GM21737 (cell line): Measurements from ENCODE around the gene IFIT3.

ENCODE experiments used
- ATAC-seq: cut with Tn5 transposase; IDR thresholded peaks from one replicate; pipeline ENCODE4 v1.9.1; 2021; ENCODE audit warnings: mild to moderate bottlenecking, moderate library complexity; ENCODE audit not compliant: unreplicated experiment

IFIT3 gene

DNA sequence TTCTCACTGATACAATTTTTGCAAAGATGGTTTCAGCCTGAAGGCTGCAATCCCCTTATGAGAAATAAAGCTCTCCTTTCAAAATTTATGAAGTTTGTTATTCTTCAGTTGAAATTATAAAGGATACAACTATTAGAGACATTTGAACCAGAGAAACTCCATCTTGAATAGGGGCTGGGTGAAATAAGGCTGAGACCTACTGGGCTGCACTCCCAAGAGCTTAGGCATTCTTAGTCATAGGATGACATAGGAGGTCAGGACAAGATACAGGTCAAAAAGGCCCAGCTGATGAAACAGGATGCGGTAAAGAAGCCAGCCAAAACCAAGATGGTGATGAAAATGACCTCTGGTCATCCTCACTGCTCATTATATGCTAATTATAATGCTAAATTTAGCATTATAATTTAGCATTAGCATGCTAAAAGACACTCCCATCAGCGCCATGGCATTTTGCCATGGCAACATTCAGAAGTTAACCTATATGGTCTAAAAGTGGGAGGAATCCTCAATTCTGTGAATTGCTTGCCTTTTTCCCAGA is 27.7 kb downstream of the IFIT3 start:
- no peak for ATAC-seq

DNA sequence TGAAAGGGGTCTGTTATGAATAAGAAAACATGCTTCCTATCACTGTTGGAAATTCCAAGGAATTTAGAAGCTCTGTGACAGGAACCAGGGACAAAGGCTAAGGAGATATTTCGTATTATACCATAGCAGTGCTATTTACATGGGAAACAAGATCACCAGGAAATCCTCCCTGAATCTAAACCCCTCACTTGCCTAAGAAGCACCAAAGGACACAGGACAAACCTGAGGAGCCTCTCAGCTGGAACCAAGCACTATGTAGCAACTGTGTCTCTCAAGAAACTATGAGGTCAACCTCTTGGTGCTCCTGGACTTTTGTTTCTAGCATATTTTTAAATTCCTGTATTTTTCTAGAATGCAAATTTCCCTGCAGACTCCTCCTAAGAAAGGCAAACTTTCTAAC is 29.3 kb downstream of the IFIT3 start:
- no peak for ATAC-seq

DNA sequence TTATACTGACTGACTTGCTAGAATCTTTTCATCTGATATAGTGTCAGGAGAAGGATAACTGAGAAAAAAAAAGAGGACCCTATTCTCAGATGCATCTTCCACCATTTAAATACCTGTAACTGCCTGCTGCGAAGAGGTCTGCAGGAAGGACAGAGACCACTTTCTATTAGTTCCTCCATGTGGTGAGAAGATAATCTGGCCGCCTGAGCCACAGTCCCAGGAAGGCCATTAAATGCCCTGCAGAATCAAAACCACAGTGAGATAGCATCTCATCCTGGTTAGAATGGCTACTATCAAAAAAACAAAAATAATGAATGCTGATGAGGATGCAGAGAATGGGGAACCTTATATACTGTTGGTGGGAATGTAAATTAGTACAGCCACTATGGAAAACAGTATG is 30.2 kb downstream of the IFIT3 start:
- no peak for ATAC-seq

DNA sequence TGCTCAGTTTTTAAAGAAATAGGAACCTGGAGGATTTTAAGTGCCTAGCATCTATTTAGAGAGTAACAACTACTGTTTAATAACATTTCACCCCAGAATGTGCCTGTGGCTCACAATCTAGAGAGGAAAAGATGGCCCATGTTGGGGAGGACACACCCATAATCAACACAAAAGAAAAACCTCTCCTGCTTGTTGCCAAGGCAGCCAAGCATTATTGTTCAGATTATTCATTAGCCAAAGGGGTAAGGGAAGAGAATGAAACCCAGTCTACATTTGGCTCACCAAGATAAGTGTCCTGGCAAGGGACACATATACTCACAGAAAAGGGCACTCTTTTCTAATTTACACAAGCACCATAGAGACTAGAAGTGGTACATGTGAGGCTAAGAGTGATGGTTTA is 32.4 kb downstream of the IFIT3 start:
- ATAC-seq: no peak

DNA sequence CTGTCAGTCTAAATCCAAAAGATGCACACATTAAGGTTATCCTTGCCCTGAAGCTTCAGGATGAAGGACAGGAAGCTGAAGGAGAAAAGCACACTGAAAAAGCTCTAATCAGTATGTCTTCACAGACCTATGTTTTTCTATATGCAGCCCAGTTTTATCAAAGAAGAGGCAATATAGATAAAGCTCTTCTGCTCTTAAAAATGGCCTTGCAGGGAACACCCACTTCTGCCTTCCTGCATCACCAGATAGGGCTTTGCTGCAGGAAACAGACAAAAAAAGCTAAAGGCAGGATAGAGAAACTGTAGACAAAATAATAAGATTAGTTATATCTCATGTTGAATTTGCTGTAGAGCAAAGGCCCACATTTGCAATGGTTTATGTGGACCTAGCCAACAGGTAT is 35.1 kb downstream of the IFIT3 start:
- ATAC-seq: no peak

DNA sequence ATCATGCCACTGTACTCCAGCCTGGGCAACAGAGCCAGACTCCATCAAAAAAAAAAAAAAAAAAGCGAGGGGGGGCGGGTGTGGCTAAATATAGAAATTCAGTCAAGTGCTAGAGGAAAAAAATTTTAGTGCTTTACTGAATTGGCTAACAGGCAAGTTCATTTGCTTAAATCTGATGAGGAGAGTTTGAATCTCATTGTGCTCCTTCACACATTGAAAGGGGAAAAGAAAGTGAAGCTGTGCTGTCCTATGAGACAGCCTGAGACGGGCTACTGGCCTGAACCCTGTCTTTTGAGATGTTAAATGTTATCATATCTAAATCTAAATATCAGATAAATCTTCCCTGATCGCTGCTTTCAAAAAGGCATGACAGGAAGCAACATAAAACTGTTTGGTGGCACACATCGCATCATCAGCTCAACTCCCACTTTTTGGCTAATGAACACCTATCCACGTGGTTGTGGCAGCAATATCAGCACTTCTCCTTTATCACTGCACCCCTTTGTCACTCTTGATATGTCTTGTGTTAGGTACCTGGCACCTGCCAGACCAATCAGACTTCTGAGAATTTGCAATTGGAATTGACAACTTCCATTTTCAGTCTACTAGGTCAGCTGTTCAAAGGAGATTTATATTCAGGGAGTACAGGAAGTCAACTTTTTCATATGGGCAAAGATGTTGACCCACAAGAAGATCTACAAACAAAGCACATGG is 36.1 kb downstream of the IFIT3 start:
- no peak for ATAC-seq

DNA sequence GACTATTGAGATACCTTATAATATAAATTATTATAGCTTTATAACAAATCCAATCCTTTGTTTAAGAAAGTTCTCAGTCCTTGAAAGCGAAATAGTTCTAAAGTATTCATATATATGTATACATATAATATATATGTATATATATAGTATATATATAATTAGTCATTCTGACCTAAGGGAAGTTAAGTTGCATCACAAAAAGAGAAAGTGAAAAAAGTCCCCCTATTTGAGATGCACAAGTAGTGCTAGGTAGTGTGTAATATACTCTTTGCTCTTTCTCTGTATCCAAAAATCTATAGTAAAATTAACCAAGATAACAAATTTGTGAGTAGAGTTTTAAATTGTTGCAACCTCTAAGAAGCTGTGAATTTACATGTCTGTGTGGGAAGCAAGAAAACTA is 36.7 kb downstream of the IFIT3 start:
- ATAC-seq: no peak

DNA sequence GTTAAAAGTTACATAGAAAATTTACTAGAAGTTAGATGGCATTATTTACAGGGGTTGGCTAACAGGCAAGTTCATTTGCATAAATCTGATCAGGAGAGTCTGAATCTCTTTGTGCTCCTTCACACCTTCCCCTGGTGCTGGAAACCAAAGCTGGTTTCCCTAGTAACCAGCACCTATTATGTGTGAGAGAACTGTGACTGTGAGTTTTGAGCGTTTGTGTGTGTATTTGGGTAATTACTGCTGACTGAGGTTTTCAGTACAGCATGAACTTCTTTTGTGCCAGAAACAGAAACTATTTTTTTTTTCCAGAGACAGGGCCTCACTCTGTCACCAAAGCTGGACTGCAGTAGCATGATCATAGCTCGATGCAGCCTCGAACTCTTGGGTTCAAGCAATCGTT is 39.7 kb downstream of the IFIT3 start:
- ATAC-seq: peak; percentile 55

DNA sequence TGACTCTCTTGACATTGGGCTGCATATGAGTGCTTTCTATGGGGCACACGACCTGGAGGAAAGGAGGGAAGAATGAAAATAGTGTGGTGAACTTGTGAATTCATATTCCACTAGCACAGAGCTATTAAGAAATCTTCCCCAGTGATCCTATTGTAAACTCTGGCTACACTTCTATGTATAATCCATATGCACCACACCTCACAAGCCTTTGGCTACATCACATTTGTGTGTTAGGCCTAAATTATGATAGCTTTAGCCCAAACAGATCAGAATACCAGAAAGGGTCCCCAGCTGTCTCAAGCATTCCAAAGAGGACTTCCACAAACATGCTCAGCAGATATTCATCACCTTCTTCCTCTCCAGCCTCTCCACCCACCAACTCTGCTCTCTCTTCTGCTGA is 40.3 kb downstream of the IFIT3 start:
- ATAC-seq: no peak

DNA sequence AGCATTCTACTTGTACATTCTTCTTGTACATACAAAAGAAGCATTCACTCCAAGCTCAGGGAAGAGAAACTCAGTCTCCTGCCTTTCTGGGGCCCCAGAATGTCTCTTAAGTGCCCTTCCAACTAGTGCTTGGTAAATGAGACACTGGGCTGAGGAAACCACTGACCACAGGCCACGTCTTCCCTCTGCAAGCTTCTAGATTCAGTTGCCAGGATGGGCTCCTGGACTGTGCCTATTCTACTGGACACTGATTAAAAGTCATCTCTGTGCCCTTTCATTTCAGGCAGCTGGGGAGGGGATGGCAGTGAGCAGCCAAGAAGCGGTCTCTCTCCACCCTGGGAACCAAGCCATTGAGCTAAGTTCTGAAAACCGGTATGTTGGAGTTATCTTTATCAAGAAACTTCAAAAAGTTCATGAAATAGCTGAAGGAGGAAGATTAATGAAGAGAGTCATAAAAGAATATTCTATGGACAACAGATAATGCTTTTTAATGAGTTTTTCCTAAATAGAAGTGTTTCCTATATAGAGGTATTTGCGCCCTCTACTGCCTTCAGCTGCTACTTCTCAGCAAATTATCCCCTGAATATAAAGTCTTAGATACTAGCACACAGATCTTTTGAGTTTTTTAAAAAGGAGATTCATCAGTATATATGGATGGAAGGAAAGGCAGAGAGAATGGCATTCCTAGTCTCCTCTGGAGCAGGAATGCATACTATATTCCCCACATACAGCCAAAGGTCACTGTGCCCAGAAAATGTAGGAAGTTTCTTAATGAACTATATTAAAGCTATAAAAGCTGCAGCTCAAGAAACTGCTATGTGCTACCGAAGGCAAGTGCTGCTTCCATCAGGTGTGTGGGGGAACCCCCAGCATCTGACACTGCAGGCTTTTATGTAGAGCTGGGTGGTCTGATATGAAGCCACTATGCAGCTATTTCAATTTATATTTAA is 41.6 kb downstream of the IFIT3 start:
- ATAC-seq: no peak

DNA sequence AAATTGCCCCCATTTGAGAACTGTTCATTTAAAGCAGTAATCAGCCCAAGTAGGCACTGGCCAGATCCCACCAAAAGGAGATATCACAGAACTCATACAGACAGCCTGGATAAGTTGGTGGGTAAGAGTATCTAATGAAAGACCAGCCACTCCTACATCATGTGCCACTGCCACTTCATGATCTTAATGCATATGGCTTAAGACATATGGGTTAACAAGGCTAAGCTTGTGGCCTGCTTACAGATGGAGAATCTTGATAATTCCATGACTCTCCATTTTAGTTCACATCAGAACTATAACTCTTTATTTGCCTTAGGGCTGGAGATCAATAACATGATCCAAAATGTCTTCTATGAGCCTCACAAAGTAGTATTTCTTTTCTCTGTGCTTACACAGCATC is 43.3 kb downstream of the IFIT3 start:
- no peak for ATAC-seq

DNA sequence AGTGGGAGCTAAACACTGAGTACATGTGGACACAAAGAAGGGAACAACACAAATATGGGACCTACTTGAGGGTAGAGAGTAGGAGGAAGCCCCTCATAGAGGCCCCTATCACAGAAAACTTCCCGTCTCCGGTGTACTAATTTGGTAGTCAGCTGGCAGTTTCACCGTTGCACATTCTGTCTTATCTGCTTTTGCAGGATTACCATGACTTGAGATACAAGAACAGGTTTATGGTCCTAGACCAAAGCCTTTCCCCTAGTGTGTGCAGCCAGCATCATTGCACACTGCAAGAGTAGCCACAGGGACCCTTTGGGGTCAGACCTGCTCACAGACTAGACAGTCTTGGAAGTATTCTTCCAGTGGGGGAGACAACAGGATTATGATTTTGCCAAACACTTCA is 44.2 kb downstream of the IFIT3 start:
- no peak for ATAC-seq

DNA sequence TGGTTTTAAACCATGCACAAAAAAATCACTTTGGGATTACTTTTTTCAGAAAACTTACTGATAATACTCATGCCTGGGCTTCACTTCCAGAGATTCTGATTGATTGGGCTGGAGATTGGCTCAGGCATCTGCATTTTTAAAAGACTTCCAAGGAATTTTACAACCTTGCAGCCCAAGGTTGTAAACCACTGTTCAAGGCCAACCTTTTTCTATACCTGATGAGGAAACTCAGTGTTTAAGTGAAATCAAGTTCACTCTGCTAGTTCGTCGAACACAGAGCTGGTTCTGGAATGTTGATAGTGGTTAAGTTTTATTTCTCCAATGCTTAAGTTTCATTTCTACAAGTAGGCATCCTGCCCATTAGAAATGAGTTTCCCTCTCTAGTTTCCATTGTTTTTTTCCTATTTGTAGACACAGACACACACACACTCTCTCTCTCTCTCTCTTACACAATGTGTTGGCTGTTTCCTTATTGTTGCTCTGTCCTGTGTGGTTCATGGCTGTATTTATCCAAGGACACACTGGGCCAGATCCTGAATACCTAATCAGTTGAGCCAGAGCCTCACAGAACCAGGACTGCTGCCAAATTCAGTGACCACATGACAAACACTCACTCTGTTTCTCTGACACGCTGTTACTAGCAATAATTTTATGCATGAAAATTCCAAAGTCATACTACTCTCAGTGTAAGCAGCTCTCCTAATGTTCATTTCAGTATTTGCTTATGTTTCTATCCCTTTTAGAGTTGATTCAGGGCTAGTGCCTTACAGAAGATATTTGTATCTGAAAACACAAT is 46.3 kb downstream of the IFIT3 start:
- no peak for ATAC-seq

DNA sequence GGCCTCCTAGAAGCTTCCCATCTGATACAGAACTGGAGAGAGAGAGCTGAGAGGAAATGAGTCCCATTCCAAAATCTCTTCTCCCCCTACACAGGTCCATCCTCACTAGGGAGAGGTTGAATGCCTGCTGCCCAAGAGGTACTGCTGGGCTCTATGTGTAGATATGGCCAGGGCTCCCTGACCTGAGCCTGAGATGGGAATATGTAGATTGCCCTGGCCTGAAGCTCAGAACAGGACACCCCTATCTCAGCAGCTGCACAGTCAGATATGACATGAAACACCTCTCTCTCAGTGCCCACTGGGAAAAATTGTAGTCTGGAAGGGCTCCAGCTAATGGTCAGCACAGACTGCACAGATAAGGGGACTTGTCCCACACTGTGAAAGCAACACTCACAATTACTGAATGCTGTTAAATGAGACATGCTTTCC is 46.9 kb downstream of the IFIT3 start:
- ATAC-seq: no peak

DNA sequence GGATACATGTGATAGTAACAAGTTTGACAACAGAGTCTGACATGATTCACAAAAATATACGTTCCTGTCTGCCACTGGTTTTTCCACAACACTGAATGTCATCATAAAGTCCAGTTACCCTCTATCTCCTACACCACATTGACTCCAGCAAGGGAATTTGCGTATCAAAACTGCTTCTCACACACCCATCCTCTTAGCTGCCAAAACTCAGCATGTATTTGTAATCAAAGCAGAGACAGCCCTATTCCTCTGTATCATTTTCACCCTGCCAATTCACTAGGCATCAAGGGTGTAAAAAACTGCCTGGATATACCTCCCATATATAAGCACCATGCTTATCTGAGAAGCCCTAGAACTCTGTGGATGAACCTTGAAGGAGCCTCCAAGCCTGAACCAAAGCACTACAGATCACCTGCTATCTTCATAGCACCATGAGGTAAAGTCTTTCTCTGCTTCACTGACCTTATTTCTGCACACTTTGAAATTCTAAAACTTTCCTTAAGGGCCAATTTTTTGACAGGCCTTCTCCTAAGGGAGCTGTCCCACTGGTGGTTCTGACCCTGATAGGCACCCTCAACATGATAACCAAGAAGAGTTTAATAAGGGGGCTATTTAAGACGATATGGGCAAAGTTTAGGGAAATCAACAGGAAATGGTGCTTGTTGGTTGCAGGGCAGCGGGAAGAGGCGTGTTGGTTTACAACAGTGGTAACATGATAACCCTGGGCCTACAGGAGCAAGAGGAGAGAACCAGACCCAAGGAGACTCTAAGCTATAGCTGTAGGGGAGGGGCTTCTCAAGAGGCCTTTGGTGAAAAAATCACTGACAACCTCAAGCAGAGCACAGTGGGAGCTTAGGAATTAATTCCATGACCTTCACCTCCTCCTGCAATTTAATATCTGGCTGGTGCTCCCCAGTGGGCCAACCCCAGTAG is 50.2 kb downstream of the IFIT3 start, which contains the start of gene IFIT1B:
IFIT1B (plus strand) TSS at position 352 of the 933 bp plus-strand sequence; CDS start at position 432, 80 bp downstream.
- no peak for ATAC-seq

DNA sequence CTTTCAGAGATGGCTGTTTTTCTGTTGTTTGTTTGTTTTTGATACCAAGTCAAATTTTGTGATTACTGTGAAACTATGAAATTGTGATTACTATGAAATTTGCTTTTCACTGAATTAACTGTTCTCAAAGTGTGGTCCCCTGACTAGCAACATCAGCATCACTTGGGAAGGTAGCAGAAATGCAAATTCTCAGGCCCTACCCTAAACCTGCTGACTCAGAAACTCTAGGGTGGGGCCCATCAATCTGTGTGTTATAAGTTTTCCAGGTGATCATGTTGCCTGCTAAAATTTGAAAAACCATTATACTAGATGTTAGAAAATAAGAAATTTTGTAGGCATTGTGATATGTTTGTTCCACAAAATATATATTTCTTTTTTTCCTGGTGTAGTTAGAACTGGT is 51.3 kb downstream of the IFIT3 start:
- no peak for ATAC-seq

DNA sequence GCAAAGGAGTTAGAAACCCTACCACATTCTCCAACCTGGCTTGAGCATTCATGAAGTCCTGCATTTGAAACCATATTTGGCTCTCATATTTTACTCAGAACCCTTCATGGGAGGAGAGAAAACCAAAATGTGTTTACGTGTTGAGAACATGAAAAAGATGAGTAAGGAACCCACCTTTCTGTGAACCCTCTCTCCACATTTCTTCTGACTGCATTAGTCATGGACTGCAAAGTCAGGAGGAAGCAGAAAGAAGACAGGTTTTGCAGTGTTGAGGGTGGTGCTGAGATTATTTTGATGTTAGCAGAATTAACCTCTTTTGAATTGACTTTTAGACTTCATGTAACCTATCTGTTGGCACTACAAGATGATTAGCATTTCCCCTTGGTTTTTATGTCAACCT is 55.0 kb downstream of the IFIT3 start:
- no peak for ATAC-seq

DNA sequence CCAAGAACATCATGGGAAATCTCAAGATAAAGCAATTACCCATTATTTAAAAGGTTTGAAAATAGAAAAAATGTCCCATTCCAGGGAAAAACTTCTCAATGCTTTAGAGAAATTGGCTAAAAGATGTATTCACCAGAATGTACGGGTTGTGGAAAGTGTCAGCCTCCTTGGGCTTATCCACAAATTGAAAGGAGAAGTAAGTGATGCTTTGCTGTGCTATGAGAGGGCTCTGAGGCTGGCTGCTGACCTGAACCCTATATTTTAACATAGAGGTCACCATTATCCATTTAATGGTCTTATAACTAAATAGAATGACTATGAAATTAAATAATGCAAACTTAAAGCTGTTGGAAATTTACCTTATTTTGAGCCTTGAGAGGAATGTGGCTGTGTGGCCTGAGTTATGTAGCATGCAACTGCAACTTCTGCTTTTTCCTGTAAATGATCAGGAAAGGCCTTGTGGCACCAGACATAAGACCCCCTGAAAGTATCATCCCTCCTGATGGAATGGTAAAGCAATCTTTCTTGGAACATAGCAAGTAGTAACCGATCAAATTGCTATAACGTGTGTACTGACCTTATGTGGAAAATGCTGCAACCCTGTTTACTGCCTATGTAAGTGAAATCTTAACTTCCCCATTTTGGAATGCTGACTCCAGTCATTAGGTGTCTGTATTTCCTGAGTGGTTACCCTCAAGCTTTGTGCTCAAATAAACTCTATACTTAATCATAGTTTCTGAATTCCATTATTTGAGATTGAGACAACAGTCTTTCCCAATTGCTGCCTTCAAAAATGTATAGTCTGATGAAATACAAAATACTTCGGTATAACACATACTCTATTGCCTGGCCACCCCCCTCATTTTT is 56.9 kb downstream of the IFIT3 start:
- no peak for ATAC-seq

DNA sequence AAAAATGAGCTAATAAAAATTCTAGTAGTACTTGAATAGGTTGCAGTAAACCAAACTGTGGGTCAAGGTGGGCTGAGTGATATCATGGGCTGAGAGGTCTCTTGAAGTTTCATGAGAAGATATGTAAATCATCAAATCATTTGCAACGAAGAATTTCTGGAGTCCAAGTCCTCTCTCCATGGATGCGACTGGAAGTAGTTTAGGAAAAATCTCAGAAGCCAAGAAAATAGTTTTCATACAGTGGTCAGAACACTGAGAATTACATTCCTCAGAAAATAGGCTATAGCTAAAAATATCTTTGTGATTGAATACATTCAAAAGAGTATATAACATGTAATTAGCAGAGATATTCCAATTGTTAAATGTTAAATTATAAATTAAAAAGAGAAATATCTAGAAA is 61.0 kb downstream of the IFIT3 start:
- ATAC-seq: no peak
